Measurements from ENCODE around the gene NSD1.

Gene NSD1, protein sequence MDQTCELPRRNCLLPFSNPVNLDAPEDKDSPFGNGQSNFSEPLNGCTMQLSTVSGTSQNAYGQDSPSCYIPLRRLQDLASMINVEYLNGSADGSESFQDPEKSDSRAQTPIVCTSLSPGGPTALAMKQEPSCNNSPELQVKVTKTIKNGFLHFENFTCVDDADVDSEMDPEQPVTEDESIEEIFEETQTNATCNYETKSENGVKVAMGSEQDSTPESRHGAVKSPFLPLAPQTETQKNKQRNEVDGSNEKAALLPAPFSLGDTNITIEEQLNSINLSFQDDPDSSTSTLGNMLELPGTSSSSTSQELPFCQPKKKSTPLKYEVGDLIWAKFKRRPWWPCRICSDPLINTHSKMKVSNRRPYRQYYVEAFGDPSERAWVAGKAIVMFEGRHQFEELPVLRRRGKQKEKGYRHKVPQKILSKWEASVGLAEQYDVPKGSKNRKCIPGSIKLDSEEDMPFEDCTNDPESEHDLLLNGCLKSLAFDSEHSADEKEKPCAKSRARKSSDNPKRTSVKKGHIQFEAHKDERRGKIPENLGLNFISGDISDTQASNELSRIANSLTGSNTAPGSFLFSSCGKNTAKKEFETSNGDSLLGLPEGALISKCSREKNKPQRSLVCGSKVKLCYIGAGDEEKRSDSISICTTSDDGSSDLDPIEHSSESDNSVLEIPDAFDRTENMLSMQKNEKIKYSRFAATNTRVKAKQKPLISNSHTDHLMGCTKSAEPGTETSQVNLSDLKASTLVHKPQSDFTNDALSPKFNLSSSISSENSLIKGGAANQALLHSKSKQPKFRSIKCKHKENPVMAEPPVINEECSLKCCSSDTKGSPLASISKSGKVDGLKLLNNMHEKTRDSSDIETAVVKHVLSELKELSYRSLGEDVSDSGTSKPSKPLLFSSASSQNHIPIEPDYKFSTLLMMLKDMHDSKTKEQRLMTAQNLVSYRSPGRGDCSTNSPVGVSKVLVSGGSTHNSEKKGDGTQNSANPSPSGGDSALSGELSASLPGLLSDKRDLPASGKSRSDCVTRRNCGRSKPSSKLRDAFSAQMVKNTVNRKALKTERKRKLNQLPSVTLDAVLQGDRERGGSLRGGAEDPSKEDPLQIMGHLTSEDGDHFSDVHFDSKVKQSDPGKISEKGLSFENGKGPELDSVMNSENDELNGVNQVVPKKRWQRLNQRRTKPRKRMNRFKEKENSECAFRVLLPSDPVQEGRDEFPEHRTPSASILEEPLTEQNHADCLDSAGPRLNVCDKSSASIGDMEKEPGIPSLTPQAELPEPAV (N-terminal part only)
- total RNA-seq = 281 reads per million, percentile 95 among the genes with 10 or more reads in this experiment

DNA sequence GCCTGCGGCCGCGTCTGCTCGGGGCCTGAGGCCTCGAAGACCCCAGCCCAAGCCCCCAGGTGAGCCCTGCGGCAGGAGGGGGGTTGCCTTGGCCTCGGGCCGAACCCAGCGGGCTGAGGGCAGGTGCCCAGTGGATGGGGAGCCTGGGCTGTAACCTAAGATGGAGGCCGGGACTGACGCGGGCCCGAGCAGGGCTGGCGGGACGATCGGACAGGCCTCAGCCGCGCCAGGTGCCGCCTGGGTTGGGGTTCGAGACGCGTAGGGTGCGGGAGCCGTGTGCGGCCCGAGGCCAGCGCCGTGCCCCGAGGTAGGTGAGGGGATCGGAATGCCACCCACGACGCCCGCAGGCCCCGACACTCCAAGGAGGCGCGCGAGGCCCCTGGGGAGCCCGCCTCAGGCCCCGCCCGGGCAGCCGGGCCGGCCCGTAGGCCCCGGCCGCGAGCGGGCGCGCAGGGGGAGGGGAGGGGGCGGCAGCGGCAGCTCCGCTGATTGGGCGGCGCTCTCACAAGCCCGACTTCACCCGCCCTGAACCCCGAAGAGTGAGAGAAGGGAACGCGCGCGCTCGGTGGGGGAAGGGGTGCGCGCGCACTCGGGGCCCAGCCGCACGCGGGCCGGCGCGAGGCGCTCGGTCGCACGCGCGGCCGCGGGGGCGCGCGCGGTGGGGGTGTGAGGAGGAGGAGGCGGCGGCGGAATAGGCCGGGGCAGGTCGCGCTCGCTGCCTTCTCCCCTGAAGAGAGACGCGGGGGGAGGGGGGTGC is at the start of gene NSD1:
NSD1 (plus strand) TSS at position 678 of the 757 bp plus-strand sequence. CDS start 1,331 bp downstream, outside the sequence.
- DNase-seq = peak; percentile 80

- DNase-seq = no peak
These were observed 49.4 kb upstream of the NSD1 start for GRCh38 chr5:177084175-177084574.

- DNase-seq = no peak
These were observed 47.5 kb upstream of the NSD1 start for GRCh38 chr5:177085985-177086653.

DNA sequence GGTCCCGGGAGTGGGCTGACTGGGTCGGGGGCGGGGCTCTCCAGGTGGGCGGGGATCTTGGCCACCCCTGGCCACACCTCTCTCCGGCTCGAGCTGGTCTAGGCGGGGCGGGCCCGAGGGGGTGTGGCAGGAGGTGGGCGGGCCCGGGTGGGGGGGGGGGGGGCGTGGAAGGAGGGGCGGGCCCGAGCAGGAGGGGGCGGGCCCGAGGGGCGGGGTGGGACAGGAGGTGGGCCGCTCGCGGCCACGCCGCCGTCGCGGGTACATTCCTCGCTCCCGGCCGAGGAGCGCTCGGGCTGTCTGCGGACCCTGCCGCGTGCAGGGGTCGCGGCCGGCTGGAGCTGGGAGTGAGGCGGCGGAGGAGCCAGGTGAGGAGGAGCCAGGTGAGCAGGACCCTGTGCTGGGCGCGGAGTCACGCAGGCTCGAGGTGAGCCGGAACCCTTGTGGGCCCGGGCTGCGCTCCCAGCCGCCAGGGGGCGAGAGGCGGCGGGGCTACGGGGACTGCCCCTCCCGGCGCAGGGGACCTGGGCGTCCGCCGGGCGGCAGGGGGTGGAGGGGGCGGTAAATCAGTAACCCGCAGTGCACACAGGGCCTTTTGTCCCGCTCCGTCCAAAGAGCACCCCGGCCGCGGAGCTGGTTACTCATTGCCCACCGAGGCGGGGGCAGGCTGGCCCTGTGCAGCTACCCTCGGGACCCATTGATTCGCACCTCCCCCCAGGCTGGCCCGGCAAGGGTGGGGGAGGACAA is 46.7 kb upstream of the NSD1 start, which contains the start of gene FGFR4:
FGFR4 (plus strand) TSS at position 262 of the 744 bp plus-strand sequence. CDS start 2,688 bp downstream, outside the sequence.
- DNase-seq = peak; percentile 56

GRCh38 chr5:177087398-177088005 is 46.1 kb upstream of the NSD1 start:
- no peak for DNase-seq

DNA sequence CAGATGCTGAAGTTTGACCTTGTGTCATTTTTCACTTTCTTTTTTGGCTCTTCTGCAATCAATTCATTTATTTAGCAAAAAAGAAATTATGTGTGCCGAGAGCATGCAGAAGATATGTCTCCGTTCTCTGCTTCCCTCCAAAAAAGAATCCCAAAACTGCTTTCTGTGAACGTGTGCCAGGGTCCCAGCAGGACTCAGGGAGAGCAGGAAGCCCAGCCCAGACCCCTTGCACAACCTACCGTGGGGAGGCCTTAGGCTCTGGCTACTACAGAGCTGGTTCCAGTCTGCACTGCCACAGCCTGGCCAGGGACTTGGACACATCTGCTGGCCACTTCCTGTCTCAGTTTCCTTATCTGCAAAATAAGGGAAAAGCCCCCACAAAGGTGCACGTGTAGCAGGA is 44.4 kb upstream of the NSD1 start:
- no peak for DNase-seq

GRCh38 chr5:177089825-177090641 is 43.5 kb upstream of the NSD1 start:
- no peak for DNase-seq

- no peak for DNase-seq
These were observed 42.8 kb upstream of the NSD1 start for GRCh38 chr5:177090813-177091212.

- no peak for DNase-seq
These were observed 42.3 kb upstream of the NSD1 start for GRCh38 chr5:177091232-177091631.

DNA sequence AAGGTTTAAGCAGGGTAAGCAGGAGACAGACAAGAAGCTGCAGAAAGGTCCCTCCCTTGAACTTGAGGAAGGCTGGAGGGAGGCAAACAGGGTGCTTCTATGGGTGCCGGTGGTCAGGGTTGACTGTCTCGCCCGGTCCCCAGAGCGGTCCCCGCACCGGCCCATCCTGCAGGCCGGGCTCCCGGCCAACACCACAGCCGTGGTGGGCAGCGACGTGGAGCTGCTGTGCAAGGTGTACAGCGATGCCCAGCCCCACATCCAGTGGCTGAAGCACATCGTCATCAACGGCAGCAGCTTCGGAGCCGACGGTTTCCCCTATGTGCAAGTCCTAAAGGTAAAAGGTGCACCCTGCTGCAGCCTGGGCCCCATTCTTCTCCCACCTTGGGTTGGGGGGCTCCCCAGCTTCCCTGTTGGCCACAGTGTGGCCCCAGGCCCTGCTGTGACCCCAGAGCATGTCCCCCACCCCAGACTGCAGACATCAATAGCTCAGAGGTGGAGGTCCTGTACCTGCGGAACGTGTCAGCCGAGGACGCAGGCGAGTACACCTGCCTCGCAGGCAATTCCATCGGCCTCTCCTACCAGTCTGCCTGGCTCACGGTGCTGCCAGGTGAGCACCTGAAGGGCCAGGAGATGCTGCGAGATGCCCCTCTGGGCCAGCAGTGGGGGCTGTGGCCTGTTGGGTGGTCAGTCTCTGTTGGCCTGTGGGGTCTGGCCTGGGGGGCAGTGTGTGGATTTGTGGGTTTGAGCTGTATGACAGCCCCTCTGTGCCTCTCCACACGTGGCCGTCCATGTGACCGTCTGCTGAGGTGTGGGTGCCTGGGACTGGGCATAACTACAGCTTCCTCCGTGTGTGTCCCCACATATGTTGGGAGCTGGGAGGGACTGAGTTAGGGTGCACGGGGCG is 41.1 kb upstream of the NSD1 start:
- DNase-seq = no peak

DNA sequence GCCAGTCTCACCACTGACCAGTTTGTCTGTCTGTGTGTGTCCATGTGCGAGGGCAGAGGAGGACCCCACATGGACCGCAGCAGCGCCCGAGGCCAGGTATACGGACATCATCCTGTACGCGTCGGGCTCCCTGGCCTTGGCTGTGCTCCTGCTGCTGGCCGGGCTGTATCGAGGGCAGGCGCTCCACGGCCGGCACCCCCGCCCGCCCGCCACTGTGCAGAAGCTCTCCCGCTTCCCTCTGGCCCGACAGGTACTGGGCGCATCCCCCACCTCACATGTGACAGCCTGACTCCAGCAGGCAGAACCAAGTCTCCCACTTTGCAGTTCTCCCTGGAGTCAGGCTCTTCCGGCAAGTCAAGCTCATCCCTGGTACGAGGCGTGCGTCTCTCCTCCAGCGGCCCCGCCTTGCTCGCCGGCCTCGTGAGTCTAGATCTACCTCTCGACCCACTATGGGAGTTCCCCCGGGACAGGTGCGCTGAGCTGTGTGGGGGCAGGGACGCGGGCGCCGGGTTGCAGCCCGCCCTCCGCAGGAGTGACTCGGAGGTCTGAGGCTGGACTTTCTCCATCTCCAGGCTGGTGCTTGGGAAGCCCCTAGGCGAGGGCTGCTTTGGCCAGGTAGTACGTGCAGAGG is 40.4 kb upstream of the NSD1 start:
- no peak for DNase-seq

GRCh38 chr5:177093803-177094202 is 39.8 kb upstream of the NSD1 start:
- no peak for DNase-seq

DNA sequence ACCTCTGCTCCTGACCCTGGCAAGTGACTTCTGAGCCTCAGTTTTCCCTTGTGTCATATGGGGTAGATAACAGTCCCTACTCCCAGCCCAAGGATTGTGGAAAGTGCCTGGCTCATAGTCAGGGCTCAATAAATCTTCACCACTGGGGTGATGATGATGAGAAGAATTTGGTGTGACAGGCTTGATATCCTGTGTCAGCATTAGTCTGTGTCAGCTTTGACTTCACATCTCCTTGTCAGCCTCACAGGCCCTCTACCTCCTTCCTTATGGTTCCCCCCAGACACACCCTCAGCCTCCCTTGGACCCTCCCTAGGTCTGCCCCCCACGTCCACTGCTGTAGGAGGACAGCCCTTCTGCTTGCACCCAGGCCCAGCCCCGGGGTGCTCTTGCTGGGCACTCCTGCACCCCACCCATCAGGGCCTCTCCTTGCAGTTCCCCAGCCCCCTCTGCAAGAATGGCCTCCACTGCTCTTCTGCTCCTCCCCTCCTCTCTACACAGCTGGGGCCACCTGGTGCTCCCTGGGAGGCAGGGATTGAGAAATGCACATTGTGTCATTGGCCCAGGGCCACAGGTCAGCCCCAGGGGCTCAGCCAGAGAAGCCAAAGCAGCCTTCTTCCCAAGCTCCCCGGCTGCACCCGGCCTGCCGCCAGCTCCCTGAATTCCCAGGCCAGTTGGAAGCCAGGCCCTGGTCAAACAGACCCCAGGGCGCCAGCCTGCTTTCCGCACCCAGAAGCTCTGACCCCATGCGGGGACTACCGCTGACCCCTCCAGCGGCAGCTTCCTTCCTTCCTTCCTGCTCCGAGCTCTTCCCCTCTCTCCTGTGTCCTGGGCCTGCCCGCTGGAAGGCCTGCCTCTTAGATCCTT is 39.1 kb upstream of the NSD1 start:
- no peak for DNase-seq

DNA sequence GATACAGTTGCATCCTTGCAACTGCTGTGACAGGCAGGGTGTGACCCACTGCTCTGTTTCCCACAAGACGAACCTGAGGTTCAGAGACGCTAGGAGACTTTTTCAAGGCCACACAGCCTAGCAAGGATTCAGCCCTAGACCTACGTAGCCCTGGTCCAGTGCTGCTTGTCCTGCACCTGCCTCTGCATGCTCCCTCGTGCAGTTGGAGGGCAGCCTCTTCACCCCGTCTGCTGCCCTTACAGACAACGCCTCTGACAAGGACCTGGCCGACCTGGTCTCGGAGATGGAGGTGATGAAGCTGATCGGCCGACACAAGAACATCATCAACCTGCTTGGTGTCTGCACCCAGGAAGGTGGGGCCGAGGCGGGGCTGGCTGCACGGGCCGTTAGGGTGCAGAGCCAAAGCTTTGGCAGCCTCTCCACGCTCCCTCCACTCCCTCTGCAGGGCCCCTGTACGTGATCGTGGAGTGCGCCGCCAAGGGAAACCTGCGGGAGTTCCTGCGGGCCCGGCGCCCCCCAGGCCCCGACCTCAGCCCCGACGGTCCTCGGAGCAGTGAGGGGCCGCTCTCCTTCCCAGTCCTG is 38.4 kb upstream of the NSD1 start:
- DNase-seq = no peak

DNA sequence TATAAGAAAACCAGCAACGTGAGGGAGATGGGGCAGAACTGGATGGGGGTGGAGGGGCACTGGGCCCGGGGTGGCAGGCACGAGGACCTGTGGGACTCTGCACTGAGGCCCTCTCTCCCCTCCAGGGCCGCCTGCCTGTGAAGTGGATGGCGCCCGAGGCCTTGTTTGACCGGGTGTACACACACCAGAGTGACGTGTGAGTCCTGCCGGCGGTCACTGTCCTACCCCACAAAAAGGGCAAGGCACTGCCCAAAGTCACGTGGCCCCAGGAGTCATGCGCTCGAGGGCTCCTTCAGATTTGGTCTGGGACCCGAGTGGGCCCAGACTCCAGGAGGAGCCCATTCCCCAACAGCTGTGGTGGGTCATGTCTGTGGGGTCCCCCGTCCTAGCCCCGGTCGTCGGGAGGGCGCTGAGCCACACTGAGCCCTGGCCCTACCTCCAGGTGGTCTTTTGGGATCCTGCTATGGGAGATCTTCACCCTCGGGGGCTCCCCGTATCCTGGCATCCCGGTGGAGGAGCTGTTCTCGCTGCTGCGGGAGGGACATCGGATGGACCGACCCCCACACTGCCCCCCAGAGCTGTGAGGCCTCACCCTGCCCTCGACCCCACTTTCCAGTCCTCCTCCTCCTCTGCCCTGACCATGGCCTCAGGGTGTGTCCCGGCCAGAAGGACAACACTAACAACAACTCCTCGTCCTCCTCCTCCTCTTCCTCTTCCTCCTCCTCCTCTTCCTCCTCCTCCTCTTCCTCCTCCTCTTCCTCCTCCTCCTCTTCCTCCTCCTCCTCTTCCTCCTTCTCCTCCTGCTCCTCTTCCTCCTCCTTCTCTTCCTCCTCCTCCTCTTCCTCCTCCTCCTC is 37.2 kb upstream of the NSD1 start:
- no peak for DNase-seq

Data from effector CD4-positive, alpha-beta T cell (primary cell).